ENCODE results near the gene REG4.

Gene REG4

GRCh38 chr1:119748040-119748439 is 63.2 kb downstream of the REG4 start:
- Histone ChIP-seq H3K4me3 (ENCODE audit: low read length) (no peak overlapping the region), H3K4me2 (ENCODE audit: low read length) (no peak overlapping the region), H3F3A (ENCODE audit: control insufficient read depth, insufficient read depth) (no peaks in the 10 kb centered on the region), H3K9me3 (ENCODE audit: control insufficient read depth, insufficient read depth, low read length) (no peaks in the 10 kb centered on the region), H3K27ac (ENCODE audit: low read depth, low read length) (no peak overlapping the region), H3K79me2 (ENCODE audit: control insufficient read depth, low read length) (no peaks in the 10 kb centered on the region), H3K9me2 (replicated peaks; ENCODE audit: control insufficient read depth, low read length) (no peaks in the 10 kb centered on the region), H4K20me1 (ENCODE audit: control insufficient read depth, insufficient read depth, low read depth, low read length) (no peaks in the 10 kb centered on the region), H3K27me3 (ENCODE audit: control insufficient read depth, low read length) (no peaks in the 10 kb centered on the region), H3K36me3 (ENCODE audit: control insufficient read depth, low read length) (peaks cover 18% of the 10 kb centered on the region), H3K4me1 (ENCODE audit: control insufficient read depth, low read length) (peaks cover 11% of the 10 kb centered on the region)
- TF ChIP-seq CTCF (IDR thresholded peaks at IDR 0.05; ENCODE audit: low read depth, low read length, poor library complexity, severe bottlenecking), result no peak
- no peak for TF ChIP-seq EZH2phosphoT487 (IDR thresholded peaks at IDR 0.05; ENCODE audit: borderline replicate concordance, low read length)

- TF ChIP-seq CTCF (IDR thresholded peaks at IDR 0.05; ENCODE audit: low read depth, low read length, poor library complexity, severe bottlenecking) (no peak), EZH2phosphoT487 (IDR thresholded peaks at IDR 0.05; ENCODE audit: borderline replicate concordance, low read length) (no peak)
- peaks cover 11% of the 10 kb centered on the region for H3K4me1 ChIP-seq (ENCODE audit: control insufficient read depth, low read length)
- H3K36me3 ChIP-seq (ENCODE audit: control insufficient read depth, low read length), result peaks cover 24% of the 10 kb centered on the region
- no peaks in the 10 kb centered on the region for H3F3A ChIP-seq (ENCODE audit: control insufficient read depth, insufficient read depth)
- H4K20me1 ChIP-seq (ENCODE audit: control insufficient read depth, insufficient read depth, low read depth, low read length), result no peaks in the 10 kb centered on the region
- no peak overlapping the region for H3K27ac ChIP-seq (ENCODE audit: low read depth, low read length)
- no peaks in the 10 kb centered on the region for H3K79me2 ChIP-seq (ENCODE audit: control insufficient read depth, low read length)
- no peak overlapping the region for H3K4me2 ChIP-seq (ENCODE audit: low read length)
- H3K9me2 ChIP-seq (replicated peaks; ENCODE audit: control insufficient read depth, low read length), result no peaks in the 10 kb centered on the region
- H3K27me3 ChIP-seq (ENCODE audit: control insufficient read depth, low read length), result no peaks in the 10 kb centered on the region
- H3K9me3 ChIP-seq (ENCODE audit: control insufficient read depth, insufficient read depth, low read length), result no peaks in the 10 kb centered on the region
- no peak overlapping the region for H3K4me3 ChIP-seq (ENCODE audit: low read length)
These were observed 63.8 kb downstream of the REG4 start for GRCh38 chr1:119747451-119747850.

GRCh38 chr1:119745034-119745433 is 66.2 kb downstream of the REG4 start:
- Histone ChIP-seq H3K27ac (ENCODE audit: low read depth, low read length) (no peak overlapping the region), H3K4me1 (ENCODE audit: control insufficient read depth, low read length) (peaks cover 11% of the 10 kb centered on the region), H4K20me1 (ENCODE audit: control insufficient read depth, insufficient read depth, low read depth, low read length) (no peaks in the 10 kb centered on the region), H3K9me2 (replicated peaks; ENCODE audit: control insufficient read depth, low read length) (no peaks in the 10 kb centered on the region), H3K36me3 (ENCODE audit: control insufficient read depth, low read length) (peaks cover 47% of the 10 kb centered on the region), H3F3A (ENCODE audit: control insufficient read depth, insufficient read depth) (no peaks in the 10 kb centered on the region), H3K4me3 (ENCODE audit: low read length) (no peak overlapping the region), H3K9me3 (ENCODE audit: control insufficient read depth, insufficient read depth, low read length) (no peaks in the 10 kb centered on the region), H3K79me2 (ENCODE audit: control insufficient read depth, low read length) (no peaks in the 10 kb centered on the region), H3K27me3 (ENCODE audit: control insufficient read depth, low read length) (no peaks in the 10 kb centered on the region), H3K4me2 (ENCODE audit: low read length) (no peak overlapping the region)
- no peak for TF ChIP-seq CTCF (IDR thresholded peaks at IDR 0.05; ENCODE audit: low read depth, low read length, poor library complexity, severe bottlenecking)
- no peak for TF ChIP-seq EZH2phosphoT487 (IDR thresholded peaks at IDR 0.05; ENCODE audit: borderline replicate concordance, low read length)

- H3K36me3 ChIP-seq (ENCODE audit: control insufficient read depth, low read length), result peaks cover 52% of the 10 kb centered on the region
- H3F3A ChIP-seq (ENCODE audit: control insufficient read depth, insufficient read depth), result no peaks in the 10 kb centered on the region
- H3K79me2 ChIP-seq (ENCODE audit: control insufficient read depth, low read length), result no peaks in the 10 kb centered on the region
- H3K4me1 ChIP-seq (ENCODE audit: control insufficient read depth, low read length), result peaks cover 11% of the 10 kb centered on the region
- H3K27ac ChIP-seq (ENCODE audit: low read depth, low read length), result no peak overlapping the region
- H3K4me2 ChIP-seq (ENCODE audit: low read length), result no peak overlapping the region
- no peaks in the 10 kb centered on the region for H4K20me1 ChIP-seq (ENCODE audit: control insufficient read depth, insufficient read depth, low read depth, low read length)
- H3K27me3 ChIP-seq (ENCODE audit: control insufficient read depth, low read length), result no peaks in the 10 kb centered on the region
- H3K4me3 ChIP-seq (ENCODE audit: low read length), result no peak overlapping the region
- no peak for TF ChIP-seq EZH2phosphoT487 (IDR thresholded peaks at IDR 0.05; ENCODE audit: borderline replicate concordance, low read length)
- no peak for TF ChIP-seq CTCF (IDR thresholded peaks at IDR 0.05; ENCODE audit: low read depth, low read length, poor library complexity, severe bottlenecking)
- H3K9me2 ChIP-seq (replicated peaks; ENCODE audit: control insufficient read depth, low read length), result no peaks in the 10 kb centered on the region
- H3K9me3 ChIP-seq (ENCODE audit: control insufficient read depth, insufficient read depth, low read length), result no peaks in the 10 kb centered on the region
These were observed 66.7 kb downstream of the REG4 start for GRCh38 chr1:119744598-119744942.
